SKM-1 (cell line): ENCODE results near the gene RFFL.
"Not testable (repeated sequence)": the region's sequence is repeated elsewhere in the genome, so short reads cannot be mapped to it uniquely, and the experiment has no call there.

Experiments used
- DNase-seq: peaks from one replicate; lab custom pipeline; 2025; ENCODE audit not compliant: unreplicated experiment; lab: John Stamatoyannopoulos, UW

Gene RFFL

GRCh38 chr17:35063514-35064223 lies at the start of gene RFFL:
RFFL (minus strand) TSS chr17:35063707; CDS start chr17:35026553, 37,154 bp downstream.
- DNase-seq: peak; percentile 98

- not testable (repeated sequence) for DNase-seq
Observed at GRCh38 chr17:35110791-35111190, 47.3 kb upstream of the RFFL start.

- no peak for DNase-seq
Observed at GRCh38 chr17:35104844-35105450, 41.4 kb upstream of the RFFL start.

- DNase-seq: no peak
Observed at GRCh38 chr17:35103271-35103670, 39.8 kb upstream of the RFFL start.

- no peak for DNase-seq
Observed at GRCh38 chr17:35101725-35102124, 38.2 kb upstream of the RFFL start.

GRCh38 chr17:35101036-35101435 lies 37.5 kb upstream of the RFFL start:
- DNase-seq: no peak

- no peak for DNase-seq
Observed at GRCh38 chr17:35099908-35100307, 36.4 kb upstream of the RFFL start.

- DNase-seq: no peak
Observed at GRCh38 chr17:35097776-35098175, 34.3 kb upstream of the RFFL start.

GRCh38 chr17:35095741-35096140 lies 32.2 kb upstream of the RFFL start:
- DNase-seq: no peak

GRCh38 chr17:35094902-35095301 lies 31.4 kb upstream of the RFFL start:
- no peak for DNase-seq

GRCh38 chr17:35090707-35091106 lies 27.2 kb upstream of the RFFL start:
- not testable (repeated sequence) for DNase-seq

- DNase-seq: peak; percentile 69
Observed at GRCh38 chr17:35089586-35090296, 26.2 kb upstream of the RFFL start.

GRCh38 chr17:35088881-35089585 lies 25.5 kb upstream of the RFFL start:
- peak; percentile 41 for DNase-seq

GRCh38 chr17:35088356-35088880 lies 24.9 kb upstream of the RFFL start:
- DNase-seq: peak; percentile 35

- no peak for DNase-seq
Observed at GRCh38 chr17:35087731-35088355, 24.3 kb upstream of the RFFL start.

GRCh38 chr17:35086931-35087573 lies 23.5 kb upstream of the RFFL start:
- no peak for DNase-seq

GRCh38 chr17:35086164-35086563 lies 22.7 kb upstream of the RFFL start:
- no peak for DNase-seq

GRCh38 chr17:35084987-35085386 lies 21.5 kb upstream of the RFFL start:
- DNase-seq: no peak

GRCh38 chr17:35083071-35083470 lies 19.6 kb upstream of the RFFL start:
- no peak for DNase-seq

- DNase-seq: no peak
Observed at GRCh38 chr17:35082073-35082657, 18.7 kb upstream of the RFFL start.
